Measurements from ENCODE around the gene SUGCT.
"Not testable (repeated sequence)": the region's sequence is repeated elsewhere in the genome, so short reads cannot be mapped to it uniquely, and the experiment has no call there.

The SUGCT gene

DNA sequence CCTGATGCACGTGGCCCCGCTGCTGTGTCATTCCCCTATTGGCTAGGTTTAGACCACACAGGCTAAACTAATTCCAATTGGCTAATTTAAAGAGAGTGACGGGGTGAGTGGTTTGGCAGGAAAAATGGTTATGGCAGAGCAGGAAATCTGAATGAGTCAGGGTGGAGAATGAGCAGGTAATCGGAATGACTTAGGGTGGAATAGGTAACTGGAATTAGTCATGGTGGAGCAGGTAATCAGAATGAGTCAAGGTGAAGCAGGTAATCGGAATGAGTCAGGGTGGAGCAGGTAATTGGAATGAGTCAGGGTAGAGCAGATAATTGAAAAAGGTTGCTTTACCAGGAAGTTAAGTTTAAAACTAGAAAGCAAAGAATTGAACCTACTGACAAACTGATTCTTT lies 7.1 kb downstream of the SUGCT start:
- FAIRE-seq: not testable (repeated sequence)

DNA sequence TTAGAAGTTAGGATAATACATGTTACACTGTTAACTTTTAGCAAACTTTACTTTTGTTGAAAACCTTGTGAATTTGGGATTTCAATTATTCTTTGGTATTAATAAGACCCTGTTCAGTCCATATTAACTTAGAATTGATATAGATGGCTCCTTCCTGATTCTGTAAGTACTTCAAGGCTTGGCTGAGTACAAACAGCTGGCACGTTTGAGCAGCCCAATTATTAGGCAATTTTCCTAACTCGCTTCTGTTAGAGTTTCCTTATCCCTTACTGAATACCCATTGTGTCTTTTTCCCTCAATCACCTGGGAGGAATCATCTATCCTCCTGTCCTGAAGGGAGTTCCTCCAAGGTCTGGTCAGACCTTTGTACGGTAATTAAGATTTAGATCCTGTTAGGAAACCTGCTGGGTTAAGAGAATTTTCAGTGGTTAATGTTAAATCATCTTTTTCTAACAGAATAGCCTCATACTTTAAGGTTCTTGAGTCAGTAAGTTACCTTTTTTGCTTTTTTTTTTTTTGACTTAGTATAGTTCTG lies 10.9 kb downstream of the SUGCT start:
- FAIRE-seq: not testable (repeated sequence)

DNA sequence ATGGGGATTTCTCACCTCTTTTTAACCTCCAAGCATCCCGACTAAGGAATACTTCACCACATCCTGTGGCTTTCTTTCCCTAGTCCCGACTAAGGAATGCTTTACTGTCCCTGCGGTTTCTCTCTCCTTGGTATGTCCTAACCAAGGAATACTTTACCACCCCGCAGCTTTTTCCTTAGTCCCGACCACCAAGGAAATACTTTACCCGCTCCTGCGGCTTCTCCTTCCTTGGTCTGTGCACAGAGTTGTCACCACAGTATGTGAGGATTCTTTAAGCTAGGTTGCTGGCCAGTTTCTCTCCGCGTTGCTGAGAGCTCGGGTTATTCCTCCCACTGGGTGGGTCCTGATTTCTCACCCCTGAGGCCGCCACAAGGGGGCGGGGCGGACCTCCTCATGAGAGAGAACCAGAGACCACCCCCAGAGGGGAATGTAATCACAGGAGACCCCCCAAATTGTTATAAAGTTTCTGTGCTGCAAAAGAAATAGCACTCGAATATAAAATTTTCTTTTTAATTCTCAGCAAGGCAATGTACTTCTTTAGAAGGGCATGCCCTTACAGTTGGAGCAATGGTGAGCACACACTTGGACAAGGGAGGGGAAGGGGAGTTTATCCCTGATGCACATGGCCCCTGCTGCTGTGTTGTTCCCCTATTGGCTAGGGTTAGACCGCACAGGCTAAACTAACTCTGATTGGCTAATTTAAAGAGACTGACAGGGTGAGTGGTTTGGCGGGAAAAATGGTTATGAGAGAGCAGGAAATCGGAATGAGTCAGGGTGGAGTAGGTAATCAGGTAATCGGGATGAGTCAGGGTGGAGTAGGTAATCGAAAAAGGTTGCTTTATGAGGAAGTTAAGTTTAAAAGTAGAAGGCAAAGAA lies 12.8 kb downstream of the SUGCT start:
- no peak for FAIRE-seq

DNA sequence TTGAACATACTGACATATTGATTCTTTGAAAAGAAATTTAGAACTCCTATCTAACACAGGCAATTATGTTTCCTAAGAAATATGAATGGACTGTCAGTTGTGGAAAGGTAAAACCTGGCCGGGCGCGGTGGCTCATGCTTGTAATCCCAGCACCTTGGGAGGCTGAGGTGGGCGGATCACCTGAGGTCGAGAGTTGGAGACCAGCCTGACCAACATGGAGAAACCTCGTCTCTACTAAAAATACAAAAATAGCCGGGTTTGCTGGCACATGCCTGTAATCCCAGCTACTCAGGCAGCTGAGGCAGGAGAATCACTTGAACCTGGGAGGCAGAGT lies 13.4 kb downstream of the SUGCT start:
- FAIRE-seq: not testable (repeated sequence)

DNA sequence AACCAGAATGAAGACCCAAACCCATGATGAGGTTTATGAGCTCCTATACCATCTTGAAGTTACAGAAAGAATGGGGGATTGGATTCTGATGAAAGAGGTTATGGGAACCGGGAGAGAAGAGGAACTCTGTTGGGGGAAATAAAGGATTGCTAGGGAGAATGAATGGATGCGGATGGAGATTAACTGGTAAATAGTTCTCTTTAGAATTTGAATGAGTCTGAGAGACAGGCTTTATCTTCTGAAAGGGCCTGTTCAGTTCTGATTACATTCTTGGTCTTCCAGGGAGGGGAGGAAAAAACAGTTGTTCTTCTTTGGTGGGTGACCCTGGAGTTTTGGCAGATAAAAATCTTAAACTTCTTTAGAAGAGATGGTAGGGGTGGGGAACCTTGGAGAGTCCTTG lies 13.9 kb downstream of the SUGCT start:
- FAIRE-seq: no peak

DNA sequence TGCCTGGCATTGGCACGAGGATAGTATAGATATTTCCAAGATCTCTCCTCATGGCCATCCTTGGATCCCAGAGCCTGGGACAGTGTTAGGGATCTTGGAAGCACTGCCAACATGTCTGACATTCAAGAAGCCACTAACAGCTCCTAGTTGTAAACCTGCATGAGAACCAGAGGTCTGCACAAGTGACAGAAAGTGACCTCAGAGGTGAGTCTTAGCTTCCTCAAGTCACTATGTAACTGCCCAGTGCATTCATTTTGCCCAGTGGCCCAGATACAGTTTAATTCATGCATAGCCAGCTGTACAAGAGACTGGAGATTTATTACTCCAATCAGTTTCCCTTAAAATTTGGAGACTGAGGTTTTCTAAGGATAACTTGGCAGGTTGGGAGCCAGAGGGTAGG lies 16.7 kb downstream of the SUGCT start:
- FAIRE-seq: no peak

DNA sequence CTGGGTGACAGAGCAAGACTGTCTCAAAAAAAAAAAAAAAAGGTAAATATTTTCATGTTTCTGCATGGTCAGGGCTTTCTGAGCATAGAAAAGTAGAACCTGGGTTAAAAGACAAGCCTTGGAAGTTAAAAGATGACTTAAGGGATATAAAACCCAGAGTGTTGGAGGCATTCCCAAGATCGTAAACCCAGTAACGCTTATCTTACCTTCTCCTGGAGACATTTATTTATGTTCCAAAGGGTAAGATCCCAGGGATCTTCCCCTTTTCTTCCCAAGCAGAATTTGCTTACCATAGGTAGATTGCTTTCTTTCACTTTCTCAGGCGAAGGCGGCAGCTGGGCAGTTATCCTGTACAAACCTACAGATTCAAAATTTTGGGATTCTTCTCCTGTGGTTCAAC lies 22.2 kb downstream of the SUGCT start:
- FAIRE-seq: no peak

DNA sequence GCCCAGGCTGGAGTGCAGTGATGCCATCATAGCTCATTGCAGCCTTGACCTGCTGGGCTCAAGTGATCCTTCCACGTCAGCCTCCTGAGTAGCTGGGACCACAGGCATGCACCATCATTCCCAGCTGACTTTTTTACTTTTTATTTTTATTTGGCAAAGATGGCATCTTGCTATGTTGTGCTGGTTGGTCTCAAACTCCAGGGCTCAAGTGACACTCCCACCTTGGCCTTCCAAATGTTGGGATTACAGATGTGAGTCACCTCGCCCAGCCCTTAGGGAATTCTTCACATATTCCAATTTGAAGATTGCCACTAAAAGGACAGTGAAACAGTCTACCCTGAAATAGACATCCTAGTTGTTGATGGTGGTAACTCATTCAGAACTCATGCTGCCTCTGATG lies 27.7 kb downstream of the SUGCT start:
- FAIRE-seq: no peak

DNA sequence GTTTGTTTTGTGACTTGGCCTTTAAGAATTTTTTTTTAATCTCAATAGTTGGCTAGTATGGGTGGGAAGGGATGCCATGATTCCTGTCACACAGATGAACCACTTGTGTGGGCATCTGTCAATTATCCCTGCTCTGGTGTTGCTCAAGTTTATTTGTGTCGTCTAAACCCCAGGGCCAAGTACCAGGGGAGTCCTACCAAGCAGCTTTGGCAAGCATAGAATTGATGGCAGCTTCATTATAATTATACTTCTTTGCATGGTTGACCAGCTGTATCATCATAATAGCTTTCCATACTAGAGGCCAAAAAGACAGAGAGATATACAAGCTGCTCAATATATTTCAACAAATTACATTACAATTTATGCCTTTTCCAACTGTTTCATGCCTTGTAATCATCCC lies 30.4 kb downstream of the SUGCT start:
- no peak for FAIRE-seq

DNA sequence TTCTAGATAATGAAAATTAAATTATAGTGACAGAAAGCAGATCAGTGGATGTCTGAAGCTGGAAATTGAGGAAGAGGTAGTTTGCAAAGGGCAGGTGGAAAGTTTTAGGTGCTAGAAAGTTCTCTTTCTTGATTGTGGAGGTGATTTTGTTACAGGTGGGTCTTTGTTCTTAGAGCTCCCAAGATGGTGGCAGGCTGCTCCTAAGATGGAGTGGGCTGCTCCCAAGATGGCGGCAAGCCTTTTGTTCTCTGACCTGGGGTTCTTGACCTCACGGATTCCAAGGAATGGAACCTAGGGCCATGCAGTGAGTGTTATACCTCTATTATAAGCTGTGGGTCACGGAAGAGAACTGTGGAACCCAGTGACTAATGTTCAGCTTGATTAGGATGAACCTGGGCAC lies 32.5 kb downstream of the SUGCT start:
- FAIRE-seq: no peak

DNA sequence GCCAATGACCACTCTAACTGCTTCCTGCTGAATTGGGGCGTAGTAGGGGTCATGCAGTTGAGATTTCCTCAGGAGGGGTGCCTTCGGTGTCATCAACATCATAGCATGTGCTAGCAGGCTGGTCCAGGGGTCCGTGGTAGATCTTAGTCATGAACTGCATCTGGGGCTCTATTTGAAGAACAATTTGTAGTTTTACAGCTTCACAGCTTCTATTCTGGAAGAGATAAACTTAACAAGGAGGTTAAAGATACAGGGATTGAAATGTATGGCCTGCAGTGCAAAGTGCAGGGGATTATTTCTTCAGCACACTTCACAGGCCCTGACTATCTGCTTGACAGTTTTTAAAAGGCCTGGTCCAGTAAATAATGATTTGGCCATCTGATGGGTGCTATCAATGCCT lies 33.5 kb downstream of the SUGCT start:
- FAIRE-seq: not testable (repeated sequence)

DNA sequence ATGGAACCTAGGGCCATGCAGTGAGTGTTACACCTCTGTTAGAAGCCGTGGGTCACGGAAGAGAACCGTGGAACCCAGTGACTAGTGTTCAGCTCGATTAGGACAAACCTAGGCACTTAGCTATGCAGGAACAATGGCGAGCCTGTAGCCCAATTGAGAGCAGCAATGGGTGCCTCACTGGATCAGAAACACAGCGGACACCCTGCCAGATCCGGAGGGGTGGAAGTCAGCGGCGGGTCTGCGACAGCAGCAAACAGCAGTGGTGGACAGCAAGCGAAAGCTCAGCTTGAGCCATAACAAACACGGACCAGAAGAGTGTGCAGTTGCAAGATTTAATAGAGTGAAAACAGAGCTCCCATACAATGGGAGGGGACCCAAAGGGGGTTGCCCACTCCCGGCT lies 38.3 kb downstream of the SUGCT start:
- FAIRE-seq: not testable (repeated sequence)

DNA sequence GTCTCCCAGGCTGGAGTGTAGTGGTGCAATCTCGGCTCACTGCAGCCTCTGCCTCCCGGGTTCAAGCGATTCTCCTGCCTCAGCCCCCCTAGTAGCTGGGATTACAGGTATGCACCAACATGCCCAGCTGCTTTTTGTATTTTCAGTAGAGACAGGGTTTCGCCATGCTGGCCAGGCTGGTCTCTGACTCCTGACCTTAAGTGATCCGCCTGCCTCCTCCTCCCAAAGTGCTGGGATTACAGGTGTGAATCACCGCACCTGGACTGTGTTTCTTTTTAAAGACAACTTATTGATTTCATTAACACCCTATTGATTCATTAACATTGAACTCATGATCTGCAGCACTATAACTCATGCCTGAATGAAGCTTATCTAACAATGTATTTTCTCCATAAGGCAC lies 40.5 kb downstream of the SUGCT start:
- not testable (repeated sequence) for FAIRE-seq

DNA sequence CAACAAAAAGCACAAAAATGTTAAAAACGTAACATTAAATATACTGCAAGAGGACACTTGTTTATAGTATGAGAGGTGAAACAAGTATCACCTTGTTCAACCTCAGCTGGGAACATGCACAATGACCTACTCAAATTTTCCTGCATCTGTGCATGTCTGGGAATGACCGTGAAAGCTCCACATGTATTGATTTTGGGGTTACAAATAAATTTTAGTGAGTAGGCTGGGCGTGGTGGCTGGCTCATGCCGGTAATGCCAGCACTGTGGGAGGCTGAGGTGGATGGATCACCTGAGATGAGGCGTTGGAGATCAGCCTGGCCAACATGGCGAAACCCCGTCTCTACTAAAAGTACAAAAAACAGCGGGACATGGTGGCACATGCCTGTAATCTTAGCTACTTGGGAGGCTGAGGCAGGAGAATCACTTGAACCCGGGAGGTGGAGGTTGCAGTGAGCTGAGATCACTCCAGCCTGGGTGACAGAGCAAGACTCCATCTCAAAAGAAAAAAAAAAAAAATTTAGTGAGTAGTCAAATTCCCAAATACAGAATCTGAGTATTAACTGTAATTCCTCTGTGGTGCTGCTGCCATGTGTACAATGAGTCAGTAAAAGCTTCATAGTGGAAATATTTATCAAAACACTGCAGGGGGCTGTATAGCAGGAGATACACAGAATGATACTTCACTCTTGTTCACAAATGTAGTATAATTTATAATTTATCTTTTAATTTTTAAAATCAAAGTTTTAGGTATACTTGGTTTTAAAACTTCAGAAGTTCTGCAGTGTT lies 41.1 kb downstream of the SUGCT start:
- no peak for FAIRE-seq

DNA sequence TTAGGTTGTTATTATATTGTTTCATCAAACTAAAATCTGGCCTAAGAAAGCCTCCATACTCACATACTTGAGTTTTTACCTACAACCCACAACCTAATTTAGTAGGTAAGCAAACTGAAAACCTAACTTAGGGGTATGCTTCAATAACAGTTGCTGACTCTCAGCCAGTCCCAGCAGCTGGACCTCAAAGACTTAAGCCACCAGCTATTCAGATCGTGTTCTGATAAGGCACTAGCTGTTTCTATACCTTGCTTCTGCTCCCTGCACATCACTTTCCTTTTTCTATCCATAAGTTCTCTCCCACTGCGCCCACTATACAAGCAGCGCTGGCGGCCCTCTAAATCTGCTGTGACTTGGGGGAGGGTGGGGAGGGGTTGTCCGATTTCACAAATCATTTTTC lies 42.3 kb downstream of the SUGCT start:
- FAIRE-seq: no peak

DNA sequence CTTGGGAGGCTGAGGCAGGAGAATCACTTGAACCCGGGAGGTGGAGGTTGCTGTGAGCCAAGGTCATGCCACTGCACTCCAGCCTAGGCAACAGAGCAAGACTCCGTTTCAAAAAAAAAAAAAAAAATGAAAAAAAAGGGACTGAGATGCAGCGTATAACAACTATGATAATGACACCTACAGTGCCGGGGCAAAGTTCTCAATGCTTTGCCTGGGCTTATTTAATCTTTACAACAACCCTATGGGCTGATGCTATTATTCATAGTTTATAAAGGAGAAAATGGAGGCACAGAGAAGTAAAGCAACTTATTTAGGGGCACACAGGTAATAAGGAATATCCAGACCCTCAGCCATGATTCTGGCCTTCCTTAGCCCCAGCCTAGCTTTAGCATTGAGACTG lies 47.6 kb downstream of the SUGCT start:
- FAIRE-seq: no peak

DNA sequence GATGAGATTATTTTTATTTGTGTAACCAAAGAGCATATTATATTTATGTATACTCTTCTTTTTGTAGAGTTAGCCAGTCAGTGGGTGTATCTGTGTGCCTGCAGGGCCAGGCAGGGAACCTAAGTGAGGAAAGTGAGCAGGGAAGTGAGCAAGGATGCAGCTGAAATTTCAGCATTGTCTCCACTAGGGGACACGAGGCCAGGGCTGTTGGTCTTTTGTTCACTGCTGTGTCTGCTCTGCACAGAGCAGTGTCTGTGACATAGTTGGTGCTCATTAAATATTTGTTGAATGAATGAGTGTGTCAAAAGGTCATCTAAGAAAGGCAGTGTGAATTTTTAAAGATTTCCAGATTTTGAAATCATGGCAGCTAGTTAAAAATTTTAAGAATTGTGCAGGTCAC lies 51.8 kb downstream of the SUGCT start:
- no peak for FAIRE-seq

DNA sequence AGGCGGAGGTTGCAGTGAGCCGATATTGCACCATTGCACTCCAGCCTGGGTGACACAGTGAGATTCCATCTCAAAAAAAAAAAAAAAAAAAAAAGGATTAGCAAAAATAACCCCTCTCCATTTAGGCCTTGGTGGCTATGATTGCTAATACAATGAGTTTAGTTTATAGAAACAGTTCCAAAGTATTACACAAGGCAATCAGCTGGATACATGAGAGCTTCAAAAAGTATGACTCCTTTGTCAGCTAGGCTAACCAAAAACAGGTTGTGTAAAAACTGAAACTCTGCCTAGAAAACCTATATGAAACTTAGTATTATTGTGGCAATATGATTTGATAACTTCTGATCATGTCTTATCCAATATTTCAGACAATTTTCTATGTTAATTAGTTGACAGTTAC lies 57.2 kb downstream of the SUGCT start:
- FAIRE-seq: no peak

DNA sequence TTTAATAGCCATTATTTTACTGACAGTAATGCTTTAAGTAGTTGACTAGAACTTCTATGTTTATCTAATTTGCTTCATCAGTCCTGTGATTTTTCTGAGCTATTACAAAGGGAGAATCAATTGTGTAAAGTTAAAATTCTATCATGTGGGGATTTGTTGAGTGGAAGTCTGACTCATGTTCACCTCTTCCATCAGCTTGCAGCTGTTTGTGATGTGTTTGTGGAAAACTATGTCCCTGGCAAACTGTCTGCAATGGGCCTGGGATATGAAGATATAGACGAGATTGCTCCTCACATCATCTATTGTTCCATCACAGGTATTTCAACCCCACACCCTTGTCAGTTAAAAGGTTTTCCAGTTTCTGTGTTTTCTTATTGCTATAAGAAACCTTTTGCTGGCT lies 59.9 kb downstream of the SUGCT start:
- no peak for FAIRE-seq

DNA sequence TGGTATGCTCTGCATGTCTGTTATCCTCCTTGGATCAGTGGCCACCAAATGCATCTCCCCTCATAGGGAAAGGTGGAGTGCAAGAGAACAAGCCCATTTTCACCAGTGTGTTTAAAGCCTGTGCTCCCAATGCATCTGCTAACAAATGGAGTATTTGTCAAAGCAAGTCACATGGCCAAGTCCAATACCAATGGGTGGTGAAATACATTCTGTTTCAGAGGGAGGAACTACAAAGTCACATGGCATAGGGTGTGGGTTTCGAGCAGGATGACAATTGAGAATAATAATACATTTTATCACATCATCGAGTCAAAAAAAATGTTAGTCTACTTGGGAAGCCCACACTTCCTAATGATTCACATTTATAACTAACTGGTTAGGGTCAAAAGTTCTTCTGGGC lies 62.7 kb downstream of the SUGCT start:
- no peak for FAIRE-seq

DNA sequence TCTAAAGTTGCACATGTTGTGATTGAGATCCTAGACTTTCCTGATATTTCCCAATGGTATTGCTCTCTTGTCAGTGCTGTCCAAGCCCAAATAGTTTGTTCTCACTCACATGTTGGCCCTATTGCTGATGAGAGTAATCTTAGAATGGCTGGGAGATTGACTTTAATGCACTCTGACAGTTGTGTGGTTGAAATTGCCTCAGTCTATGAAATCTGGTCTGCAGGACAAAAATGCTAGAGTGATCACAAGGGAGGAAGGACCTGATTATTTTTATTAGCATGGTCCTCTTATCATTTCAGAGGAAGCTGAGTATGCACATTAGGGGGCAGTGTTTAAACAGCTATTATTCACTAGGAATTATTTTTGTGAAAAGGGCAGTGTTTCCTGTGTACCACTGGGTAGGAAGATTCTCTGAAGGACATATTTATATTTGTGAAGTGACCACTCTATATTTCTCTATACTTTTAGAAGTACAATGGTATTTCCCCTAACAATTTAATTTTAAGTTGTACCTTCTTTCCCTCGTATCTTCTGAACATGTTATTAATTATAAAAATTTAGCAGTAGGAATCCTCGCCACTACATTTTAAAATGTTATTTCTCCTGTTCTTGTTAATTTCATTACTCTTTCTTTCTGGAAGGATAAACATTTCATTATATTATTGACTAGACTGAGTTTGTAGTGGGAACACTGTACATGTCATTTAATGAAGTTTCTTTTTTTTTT lies 64.4 kb downstream of the SUGCT start:
- no peak for FAIRE-seq

DNA sequence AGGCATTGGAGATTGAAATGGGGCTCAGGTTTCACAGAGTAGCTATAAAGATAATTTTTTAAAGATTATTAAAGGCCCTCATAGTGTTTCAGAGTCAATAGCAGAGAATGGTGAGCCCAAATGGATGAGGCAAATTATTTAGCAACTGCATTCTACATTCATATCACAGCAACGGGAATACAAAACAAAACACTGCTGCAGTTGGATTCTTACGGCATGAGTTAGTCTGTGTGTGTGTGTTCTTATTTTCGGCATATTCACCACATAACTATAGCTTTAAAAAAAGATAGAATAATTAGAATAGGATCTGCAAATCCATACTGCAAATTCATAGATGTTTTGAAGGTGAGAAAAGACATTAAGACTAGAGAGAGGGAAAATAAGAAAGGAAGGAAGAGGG lies 66.0 kb downstream of the SUGCT start:
- FAIRE-seq: no peak

DNA sequence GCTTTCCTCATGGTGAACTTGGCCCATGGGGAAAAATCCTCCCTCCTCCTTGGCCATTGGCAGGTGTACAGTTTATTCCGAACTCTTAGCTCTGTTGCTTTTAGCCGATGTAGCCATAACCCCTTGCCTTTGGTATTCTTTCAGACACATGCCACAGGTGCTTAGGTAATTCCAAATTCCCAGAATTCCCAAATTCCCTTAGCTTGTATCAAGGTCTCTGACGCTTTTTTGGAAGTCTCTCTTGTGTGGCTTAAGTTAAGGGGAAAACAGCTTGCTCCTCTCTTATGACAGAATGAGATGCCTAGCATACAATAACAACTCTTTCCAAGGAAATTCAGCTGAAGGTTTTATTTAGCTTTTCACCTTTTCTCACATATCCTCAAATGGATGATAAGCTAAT lies 68.0 kb downstream of the SUGCT start:
- FAIRE-seq: no peak
